GM20431 (cell line): ENCODE measurements around the gene ATP9A.
"Not testable (repeated sequence)": the region's sequence is repeated elsewhere in the genome, so short reads cannot be mapped to it uniquely, and the experiment has no call there.

Source experiments
- in situ Hi-C: fragments of 300-500 bp; cut with MseI, MboI; formaldehyde crosslinking; loops from one replicate; pipeline ENCODE4 v1.15.0; 2020; ENCODE audit warnings: low sequenced_read_pairs; ENCODE audit not compliant: unreplicated experiment

The ATP9A gene, protein sequence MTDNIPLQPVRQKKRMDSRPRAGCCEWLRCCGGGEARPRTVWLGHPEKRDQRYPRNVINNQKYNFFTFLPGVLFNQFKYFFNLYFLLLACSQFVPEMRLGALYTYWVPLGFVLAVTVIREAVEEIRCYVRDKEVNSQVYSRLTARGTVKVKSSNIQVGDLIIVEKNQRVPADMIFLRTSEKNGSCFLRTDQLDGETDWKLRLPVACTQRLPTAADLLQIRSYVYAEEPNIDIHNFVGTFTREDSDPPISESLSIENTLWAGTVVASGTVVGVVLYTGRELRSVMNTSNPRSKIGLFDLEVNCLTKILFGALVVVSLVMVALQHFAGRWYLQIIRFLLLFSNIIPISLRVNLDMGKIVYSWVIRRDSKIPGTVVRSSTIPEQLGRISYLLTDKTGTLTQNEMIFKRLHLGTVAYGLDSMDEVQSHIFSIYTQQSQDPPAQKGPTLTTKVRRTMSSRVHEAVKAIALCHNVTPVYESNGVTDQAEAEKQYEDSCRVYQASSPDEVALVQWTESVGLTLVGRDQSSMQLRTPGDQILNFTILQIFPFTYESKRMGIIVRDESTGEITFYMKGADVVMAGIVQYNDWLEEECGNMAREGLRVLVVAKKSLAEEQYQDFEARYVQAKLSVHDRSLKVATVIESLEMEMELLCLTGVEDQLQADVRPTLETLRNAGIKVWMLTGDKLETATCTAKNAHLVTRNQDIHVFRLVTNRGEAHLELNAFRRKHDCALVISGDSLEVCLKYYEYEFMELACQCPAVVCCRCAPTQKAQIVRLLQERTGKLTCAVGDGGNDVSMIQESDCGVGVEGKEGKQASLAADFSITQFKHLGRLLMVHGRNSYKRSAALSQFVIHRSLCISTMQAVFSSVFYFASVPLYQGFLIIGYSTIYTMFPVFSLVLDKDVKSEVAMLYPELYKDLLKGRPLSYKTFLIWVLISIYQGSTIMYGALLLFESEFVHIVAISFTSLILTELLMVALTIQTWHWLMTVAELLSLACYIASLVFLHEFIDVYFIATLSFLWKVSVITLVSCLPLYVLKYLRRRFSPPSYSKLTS

DNA sequence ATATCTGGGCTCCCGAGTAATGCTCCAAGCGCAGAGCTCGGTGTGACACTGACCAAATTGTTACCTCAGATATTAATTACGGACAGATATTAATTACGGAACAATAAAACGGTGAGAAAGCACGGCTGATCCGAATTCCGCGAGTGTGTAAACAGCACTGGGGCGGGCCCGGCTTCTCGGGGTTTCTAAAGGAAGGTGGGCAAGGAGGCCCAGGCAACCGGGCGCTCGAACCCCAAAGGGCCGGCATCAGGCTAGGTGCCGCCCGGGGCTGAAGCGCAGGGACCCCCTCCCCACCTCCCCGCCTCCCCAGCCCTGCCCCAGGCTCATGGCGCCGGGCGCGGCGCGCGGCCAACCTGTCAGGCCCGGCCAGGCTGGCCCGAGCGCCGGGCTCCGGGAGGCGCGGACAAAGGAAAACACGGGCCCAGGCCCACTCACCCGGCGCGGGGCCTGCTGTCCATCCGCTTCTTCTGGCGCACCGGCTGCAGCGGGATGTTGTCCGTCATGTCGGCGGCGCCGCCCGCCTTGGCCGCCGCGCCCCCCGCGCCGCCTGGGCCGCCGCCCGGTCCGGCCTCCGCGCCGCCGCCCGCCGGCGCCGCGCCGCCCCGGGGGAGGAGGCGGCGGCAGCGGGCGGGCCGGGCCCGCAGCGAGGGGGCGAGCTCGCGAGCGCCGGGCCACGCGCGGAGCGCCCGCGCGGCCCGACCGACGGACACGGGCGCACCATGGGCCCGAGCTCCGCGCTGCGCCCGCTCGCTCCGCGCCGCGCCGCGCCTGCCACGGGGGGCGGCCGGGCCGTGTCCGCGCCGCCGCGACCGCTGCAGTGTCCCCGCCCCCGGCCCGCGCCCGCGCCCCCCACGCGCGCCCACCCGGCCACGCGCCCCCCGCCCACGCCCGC lies at the start of gene ATP9A:
TSS of gene ATP9A (minus strand) at position 524 of the 892 bp plus-strand sequence. CDS start at position 503, 21 bp downstream.
- in situ Hi-C loops: no loop called here

DNA sequence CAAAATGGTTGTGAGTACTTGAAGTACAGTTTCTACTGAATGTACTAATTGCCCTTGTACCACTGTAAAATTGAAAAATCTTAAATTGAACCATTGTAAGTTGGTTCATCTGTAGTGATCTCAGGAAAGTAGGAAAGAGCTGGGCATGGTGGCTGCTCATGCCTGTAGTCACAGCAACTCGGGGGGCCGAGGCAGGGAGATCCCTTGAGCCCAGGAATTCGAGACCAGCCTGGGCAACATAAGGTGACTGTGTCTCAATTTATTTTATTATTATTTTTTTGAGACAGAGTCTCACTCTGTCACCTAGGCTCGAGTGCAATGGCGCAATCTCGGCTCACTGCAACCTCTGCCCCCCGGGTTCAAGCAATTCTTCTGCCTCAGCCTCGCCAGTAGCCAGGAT lies 48.7 kb upstream of the ATP9A start:
- in situ Hi-C loops: not testable (repeated sequence)

DNA sequence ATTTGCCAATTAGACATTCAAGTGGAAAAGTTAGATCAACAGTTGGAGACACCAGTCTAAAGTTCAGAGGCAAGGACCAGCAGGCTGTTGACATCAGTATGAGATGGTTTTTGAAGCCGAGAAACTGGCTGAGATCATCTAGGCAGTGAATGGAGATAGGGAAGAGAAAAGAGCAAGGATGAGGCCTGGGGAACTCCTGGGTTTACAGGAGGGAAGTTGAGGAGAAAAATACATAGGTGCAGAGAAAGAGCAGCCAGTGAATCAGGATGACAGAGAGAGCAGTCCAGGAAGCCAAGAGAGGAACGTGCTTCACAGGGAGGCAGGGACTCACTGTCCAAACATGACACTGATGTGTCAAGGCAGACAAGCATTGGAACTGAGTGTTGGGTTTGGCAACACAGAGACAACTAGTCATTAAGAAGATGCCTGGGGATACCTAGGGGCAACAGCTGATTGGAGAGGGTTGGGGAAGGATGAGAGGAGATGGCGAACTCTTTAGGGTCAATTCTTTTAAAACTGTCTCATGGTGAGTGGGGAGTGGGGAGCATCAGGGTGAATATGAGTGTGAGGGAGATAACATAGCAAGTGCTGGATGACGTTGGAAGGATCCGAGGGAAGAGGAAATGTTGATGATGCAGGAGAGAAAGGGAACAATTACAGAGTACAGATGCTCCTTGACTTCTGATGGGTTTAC lies 47.3 kb upstream of the ATP9A start:
- in situ Hi-C loops: no loop called here

DNA sequence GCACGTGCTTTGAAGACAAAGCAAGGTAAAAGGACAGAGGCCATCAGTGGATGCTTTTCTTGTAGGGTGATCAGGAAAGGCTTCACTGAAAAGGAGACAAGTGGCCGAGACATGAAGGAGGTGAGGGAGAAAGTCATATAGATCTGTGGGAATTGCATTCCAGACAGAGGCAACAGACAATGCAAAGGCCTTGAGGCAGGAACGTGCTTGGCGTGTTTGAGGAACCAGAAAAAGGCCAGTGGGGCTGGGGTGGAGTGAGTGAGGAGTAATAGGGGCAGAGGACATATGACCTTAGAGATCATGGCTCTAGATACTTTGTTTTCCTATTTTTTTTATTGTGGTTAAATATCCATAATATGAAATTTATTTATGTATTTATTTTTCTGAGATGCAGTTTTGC lies 44.7 kb upstream of the ATP9A start:
- in situ Hi-C loops: no loop called here

DNA sequence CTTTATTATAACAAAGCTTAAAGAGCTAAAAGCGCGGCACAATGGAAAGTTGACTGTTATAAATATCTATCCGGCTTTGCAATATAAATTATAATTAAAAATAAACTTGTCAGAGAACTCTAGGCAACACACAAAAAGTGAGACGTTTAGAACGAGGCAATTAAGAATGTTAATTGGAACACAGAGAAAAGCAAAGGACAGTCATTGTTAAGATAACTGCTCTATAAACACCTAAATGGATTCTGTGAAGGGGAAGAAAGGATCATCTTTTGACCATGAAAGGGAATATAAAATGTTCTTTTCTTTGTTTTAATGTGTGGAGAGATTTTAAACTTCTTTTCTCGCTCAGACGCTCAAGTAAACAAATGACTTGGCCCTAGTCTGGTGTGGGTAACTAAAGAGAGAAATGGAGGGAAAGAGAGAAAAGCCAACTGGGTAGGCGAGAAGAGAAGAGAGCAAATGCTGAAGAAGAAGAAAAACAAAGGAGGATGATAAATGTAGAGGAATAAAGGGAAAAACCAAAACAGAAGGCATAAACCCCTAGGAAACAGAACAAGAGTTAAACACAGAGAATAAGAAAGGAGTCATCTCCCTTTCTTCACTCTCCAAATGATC lies 43.4 kb upstream of the ATP9A start:
- in situ Hi-C loops: no loop called here

DNA sequence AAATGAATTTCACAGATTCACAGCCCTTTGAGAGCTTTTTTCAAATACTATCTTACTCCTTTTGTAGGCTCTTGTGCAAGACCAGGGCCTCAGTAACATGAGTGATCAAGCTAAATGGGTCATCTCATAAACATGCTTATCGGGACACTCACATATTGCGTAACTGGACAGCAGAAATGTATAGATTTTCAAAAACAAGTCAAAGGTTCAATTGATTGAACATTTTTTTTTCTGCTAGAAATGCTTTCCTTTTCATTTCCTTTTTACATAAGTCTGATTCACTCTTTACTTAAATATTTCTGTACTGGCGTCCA lies 42.8 kb upstream of the ATP9A start:
- in situ Hi-C loops: no loop called here

DNA sequence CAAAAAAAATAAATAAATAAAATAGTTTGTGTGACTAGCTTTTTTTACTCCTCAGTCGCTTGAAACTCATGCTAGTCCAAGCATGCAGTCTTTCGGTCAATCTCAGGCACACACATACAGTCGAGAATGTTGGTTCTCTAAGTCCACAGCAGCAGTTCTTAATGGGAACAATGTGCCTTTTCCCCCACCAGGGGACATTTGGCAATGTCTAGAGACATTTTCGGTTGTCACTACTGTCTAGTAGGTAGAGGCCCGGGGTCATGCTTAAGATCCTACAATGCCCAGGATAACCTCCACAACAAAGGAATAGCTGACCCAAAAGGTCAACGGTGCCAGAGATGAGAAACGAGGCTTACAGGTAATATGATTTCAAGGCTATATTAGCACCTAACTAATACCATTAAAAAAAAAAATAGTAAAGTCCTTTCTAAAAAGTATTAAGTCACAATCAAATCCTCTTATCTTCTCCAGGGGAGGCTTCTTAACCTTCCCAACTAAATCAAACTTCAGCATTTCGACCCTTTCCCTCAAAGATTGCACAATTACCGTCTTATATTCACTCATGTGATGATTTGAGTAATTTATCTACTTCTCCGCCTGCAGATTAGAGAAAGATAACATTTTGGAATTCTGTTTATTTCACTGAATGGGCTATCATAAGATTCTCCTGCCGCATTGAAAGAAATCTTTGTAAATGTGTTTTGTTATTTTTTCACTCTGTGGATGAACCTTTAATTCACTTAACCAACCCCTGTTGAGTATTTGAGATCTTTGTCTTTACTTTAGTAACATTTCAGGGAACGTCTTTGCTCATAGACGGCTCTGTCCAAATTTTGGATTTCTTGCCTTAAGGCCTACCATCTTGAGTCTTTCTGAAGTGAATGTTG lies 42.2 kb upstream of the ATP9A start:
- in situ Hi-C loops: no loop called here

DNA sequence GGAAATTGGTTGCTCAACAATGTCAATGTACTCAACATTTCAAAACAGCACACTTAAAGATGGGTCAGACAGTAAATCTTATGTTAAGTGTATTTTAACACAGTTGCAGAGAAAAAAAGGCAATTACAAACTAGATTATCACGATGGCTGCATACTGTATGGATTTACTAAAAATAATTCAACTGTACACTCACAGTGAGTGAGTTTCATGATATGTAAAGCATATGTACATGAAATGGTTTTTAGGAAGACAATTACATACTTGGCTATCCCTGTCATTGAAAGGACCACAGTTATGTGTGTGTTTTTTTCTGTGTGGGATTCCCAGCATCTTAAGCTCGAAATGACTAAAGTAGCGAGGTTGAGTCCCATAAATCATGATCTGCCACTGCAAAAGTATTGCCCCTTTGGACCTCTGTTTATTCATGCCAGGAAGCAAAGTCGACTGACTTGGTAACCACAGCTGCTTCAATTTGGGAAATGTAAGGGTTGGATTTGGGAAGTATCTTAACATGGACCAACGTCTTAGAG lies 39.6 kb upstream of the ATP9A start:
- in situ Hi-C loops: no loop called here

DNA sequence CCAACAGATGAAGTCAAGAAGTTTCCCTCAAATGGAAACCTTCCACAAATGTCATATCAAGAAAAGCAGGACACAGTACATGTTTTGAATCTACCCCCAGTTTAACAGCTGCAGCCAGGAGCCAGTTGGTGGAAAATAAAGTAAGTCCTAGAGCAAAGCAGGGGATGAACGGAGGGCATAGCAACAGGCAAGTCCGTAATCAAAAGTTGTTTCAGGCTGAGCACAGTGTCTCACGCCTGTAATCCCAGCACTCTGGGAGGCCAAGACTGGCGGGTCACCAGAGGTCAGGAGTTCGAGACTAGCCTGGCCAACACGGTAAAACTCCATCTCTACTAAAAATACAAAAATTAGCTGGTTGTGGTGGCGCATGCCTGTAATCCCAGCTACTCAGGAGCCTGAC lies 36.6 kb upstream of the ATP9A start:
- in situ Hi-C loops: no loop called here

DNA sequence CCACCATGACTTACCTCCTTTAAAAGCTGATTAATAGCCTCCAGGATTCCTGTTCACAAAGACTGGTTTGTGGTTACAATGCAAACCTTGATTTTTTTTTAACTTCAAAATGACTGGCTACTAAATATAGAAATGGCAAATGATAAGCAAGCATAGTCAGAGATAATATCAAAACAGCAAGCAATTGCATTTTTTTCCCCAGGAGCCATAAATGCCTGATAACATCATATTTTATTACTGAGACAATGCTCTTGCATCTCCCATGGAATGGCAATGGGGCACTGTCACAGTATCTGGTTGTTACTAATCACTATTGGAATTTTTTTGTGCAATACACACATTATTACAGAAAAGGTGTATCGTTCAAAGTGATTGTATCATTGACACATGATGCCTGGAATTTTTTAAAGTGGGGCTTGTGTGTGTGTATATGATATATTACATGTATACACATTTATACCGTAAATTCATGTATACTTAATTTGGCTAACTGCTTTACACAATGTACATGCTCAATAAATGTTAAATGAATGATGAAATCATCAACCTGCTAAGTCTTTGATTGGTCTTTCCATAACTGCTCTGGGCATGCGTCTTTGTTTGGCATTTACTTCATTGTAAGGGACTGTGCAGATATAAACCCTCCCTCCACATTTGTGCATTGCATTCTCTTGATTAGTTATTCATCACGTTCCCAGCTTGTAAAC lies 35.1 kb upstream of the ATP9A start:
- in situ Hi-C loops: no loop called here

DNA sequence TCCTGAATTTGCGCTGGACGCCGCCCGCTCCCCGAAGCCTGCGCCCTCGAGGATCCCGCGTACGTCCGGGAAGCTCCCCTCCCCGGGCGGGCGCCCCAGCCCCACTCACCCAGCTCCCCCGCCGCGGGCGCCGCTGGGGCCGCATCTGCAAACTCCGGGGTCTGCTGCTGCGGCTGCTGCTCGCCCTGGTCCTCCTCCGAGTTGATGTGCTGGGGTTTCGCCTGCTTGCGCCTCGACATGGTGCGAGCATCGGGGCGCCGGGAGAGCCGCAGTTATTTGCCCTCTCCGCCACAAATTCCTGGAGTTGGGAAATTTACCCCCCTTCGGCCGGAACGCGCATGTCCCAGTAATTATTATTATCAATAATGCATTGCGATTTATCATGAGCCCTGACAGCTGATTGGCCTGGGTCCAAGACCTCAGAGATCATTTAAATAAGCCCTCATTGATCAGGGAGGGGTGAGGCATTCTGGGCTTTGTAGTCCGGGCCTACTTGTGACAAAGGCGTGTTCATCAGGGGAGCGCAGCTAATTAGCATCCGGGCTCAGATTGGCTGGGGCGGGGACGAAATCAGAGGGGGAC lies 34.1 kb upstream of the ATP9A start, which contains the start of gene SALL4:
TSS of gene SALL4 (minus strand) at position 352 of the 582 bp plus-strand sequence. CDS start at position 239, 113 bp downstream.
- in situ Hi-C loops: no loop called here

DNA sequence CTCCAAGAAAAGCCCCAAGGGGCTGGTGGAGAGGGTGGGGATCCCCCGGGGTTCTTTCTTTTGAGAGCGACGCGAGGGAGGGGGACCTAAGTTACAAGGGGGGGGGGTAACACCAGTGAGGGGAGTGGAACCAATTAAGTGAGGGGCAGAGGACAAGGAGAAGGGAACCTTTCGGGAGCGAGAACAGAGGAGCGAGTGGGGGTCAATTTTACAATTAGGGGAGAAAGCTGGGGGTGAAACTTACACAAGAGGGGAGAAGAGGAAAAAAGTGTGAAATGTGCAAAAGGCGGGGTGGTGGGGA lies 33.6 kb upstream of the ATP9A start:
- in situ Hi-C loops: no loop called here

DNA sequence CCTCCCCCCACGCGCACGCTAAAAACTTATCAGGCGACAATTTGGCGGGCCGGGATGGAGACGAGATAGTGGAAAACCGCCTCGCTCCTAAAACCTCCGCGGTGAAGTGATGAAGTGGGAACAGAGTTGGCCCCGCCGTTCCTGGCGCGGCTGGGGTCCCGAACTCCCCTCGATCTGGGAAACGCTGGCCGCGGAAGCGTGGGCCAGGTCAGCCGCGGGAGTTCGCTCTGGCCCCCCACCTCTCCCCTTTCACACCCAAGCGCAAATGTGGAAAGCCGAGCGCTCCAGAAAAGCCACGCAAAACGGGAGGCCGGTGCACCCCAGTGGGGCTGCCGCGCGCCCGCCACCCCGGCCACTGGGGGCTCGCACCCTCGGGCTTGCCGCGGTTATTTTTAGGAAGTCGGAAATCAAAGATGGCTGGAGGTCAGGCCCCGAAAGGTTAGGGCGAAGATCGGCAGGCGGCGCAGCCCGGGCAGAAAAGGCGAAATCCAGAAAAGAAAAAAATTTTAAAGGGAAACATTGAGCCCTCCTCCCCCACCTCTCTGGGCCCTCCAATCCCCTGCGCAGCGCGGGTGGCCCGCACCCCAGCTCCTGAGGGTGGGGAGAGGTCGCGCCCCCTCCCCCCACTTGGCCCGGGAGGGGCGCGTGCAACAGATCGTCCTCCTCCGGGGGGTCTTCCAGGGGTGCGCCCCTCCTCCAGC lies 33.1 kb upstream of the ATP9A start:
- in situ Hi-C loops: no loop called here

DNA sequence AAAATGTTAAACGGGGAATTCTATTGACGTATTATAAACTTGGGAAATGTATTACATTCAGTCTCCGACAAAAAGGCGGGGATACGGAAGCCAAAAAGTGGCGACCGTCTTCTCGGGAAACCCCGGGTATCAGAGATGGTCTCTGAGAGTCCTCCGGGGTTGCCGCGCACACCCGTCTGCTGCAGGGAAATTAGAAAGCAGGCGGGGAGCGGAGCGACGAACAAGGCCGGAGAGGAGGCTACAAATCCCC lies 32.6 kb upstream of the ATP9A start:
- in situ Hi-C loops: no loop called here

DNA sequence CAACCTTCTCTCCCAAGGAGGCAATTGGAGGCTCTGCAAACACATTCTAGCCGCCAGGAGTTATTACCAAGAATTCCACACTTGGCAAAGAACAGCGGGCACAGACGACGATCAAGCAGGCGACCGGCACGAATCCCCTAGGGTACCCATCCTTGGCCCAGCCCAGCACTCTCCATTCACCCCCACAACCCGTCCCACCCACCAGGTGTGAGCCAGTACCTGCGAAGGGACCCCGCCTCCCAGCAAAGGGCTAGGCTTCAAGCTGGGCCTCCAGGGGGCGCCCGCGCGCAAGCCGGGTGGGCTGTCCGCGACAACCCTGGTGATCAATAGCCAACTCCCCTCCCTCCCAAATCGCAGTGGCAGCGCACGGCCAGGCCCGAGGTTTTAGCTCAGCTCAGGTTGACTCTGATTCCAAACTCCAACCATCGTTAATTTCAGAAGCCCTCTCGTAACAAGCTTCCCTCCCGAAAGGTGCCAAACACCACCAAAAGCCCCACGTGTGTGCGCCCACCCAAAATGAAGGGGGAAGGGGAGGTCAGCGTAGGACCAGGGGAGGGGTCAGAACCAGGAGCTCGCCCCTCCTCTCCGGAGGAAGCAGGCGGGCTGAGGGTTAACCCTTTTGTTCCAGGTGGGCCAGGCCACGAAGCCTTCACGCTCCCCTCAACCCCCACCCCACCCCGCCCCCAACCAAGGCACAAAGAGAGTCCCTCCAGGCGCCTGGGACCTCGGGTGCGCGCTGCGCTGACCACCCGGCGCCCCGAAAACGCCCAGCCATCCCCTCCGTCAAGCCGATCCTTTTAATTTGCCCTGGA lies 32.1 kb upstream of the ATP9A start:
- in situ Hi-C loops: no loop called here

DNA sequence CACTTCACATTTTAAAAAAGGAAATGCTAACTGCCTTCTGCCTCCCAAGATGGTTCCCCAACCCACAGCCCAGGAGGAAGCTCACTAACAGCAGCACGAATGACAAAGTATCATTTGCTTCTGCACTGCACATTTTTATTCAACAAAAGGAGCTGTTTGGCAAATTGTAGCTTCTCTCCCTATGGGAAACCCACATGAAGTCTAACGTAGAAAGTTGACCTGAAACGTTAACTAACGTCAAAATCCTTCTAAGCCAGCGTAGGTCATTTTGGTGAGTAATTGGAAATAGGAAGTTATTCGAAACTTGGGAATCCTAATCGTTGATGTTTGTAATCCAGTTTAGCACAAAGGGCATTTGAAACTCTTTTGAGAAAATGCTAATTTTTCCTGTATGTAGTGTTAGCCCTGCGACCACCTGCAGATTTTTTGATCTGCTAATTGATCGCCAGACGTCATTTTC lies 31.2 kb upstream of the ATP9A start:
- in situ Hi-C loops: no loop called here
